Right cardiac atrium (tissue), 5 donors: ENCODE data around the gene MAD2L2. TPM values are rescaled to one million over a fixed set of nuclear protein-coding genes. Genes with fewer than 3 reads are reported as not detected.

Experiments
- ATAC-seq, 2 donors: fragments of 200-7000 bp; cut with Tn5 transposase; one replicate each; pipeline versions ENCODE4 v1.8.0 to v1.9.1; 2020; ENCODE audit warnings: moderate library complexity in 2 of 2, mild to moderate bottlenecking in 1 of 2
- DNase-seq, 3 donors: peaks; one replicate each; pipeline ENCODE4 v3.0.0-alpha.2; 2020
- H3K27ac ChIP-seq: one replicate; pipeline ENCODE4 v1.5.1; 2013; ENCODE audit warnings: mild to moderate bottlenecking, low read length, control low read depth, moderate library complexity
- H3K27me3 ChIP-seq: one replicate; pipeline ENCODE4 v1.6.1; 2013; ENCODE audit not compliant: control insufficient read depth, insufficient read depth
- H3K4me1 ChIP-seq: one replicate; pipeline ENCODE4 v1.6.1; 2013; ENCODE audit warnings: low read length; ENCODE audit not compliant: control insufficient read depth, insufficient read depth
- H3K4me3 ChIP-seq: one replicate; pipeline ENCODE4 v1.5.1; 2013; ENCODE audit warnings: low read length, control low read depth
- H3K9me3 ChIP-seq: one replicate; pipeline ENCODE4 v1.6.1; 2013; ENCODE audit warnings: low read length; ENCODE audit not compliant: control insufficient read depth
- WGBS: extraction: QIAGEN DNeasy Blood & Tissue Kit; methylation state at CpG from one replicate; pipeline ENCODE4 v1.1.7; 2013; 5-methylcytosine and 5-hydroxymethylcytosine counted together
- intact Hi-C, 4 donors: fragments of 100-400 bp; cut with DNase I; formaldehyde crosslinking; loops; one replicate each; pipeline versions ENCODE4 v1.11.0 to v1.14.0; 2022 to 2023
- polyA plus RNA-seq: library from polyadenylated mRNA; stranded (reverse); fragments of 200-250 nt; gene quantifications from one replicate; pipeline ENCODE4 v1.2.3, GENCODE V29; 2013
- total RNA-seq, 4 donors: library from RNA; stranded (reverse); fragmentation: NEBNext Ultra II Directional; extraction: Animal tissue kit (Norgen Biotek cat#: 25700); gene quantifications; one replicate each; pipeline ENCODE4 v1.2.1, GENCODE V29; 2021
- donor health status: healthy with polysubstance abuse.
- donor health status: DM: no; HTN: yes; CAD: no.
- donor health status: DM: no; HTN: no; CAD: no.
- donor health status: DM: no; HTN: yes; CAD: no; lungs with severe emphysema.
- donor health status: DM: yes; HTN: yes; CAD: no.

The MAD2L2 gene
- total and polyA plus RNA-seq, 5 donors, result 15.5 to 22.8 (median 17.6) TPM

DNA sequence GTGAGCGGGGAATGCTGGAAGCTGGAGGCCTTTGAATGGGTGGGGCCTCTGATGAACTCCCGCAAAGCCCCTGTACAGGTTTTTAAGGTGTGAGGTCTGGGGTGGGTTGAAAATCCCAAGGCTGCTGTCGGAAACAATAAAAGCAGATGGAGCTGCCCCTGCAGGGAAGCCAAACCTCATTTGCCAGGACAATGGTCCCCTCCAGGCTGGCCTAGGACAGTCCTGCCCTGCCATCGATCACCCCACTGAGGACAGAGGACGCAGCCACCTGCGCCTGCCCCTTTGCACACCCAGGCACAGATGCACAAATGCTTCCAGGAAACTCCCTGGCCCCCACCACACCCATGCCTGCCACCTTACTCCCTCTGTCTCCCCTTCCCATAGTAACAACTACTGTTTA lies 14.9 kb upstream of the MAD2L2 start:
- no peak for ATAC-seq
- Histone ChIP-seq H3K4me3 (no peak overlapping the region), H3K4me1 (no peaks in the 10 kb centered on the region), H3K27me3 (no peaks in the 10 kb centered on the region), H3K9me3 (no peaks in the 10 kb centered on the region), H3K27ac (no peak overlapping the region)
- intact Hi-C loops, result no loop called here
- WGBS, result 87% methylated on average over 6 of the region's 6 CpGs
- DNase-seq, result no peak

GRCh38 chr1:11693917-11694316 lies 13.0 kb upstream of the MAD2L2 start:
- 46% methylated on average over 5 of the region's 5 CpGs for WGBS
- Histone ChIP-seq H3K4me1 (no peaks in the 10 kb centered on the region), H3K4me3 (no peak overlapping the region), H3K9me3 (no peaks in the 10 kb centered on the region), H3K27me3 (no peaks in the 10 kb centered on the region), H3K27ac (no peak overlapping the region)
- no peak for ATAC-seq
- DNase-seq, result no peak
- intact Hi-C loops, result no loop called here

DNA sequence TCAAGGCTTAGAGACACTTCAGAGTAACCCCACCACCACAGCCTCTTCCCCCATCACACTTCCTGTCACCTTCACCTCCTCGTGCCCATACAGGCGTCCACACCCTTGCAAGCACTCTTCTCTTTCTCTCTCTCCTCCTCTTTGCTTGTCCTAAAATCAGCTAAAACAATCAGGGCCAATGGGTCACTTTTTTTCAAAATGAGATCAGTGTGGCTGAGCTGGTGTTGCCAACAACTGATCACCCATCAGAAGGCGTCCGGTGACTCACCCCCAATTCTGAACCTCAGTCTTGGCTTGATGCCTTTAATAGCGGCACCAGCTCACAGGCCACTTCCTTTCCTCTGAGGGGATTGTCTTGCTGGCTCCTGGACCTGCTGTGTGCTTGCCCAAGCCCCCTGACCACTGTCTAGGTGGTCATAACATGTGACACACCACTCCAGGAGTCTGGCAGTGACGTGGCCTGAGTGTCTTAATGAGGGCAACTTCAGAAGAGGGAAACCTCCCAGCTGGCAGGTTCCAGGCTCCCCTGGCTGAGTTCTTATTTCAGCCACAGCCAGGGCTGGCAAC lies 12.2 kb upstream of the MAD2L2 start:
- intact Hi-C loops, result no loop called here
- Histone ChIP-seq H3K4me3 (no peak overlapping the region), H3K9me3 (no peaks in the 10 kb centered on the region), H3K4me1 (no peaks in the 10 kb centered on the region), H3K27ac (no peak overlapping the region), H3K27me3 (no peaks in the 10 kb centered on the region)
- DNase-seq (no peak), ATAC-seq (peak in 1 of 2 donors; percentile 54)
- 19% methylated on average over 6 of the region's 6 CpGs for WGBS

- intact Hi-C loops, result no loop called here
- H3K27ac ChIP-seq, result no peak overlapping the region
Measured at GRCh38 chr1:11691928-11692711, 11.2 kb upstream of the MAD2L2 start.

GRCh38 chr1:11691302-11691914 lies 10.5 kb upstream of the MAD2L2 start, which contains the start of gene DRAXIN:
TSS of gene DRAXIN (plus strand) at chr1:11691710. CDS start at chr1:11706259, 14,549 bp downstream.
- ATAC-seq (no peak), DNase-seq (peak in 1 of 3 donors; percentile 41)
- Histone ChIP-seq H3K4me3 (peak within 1 kb of the TSS; percentile 30), H3K4me1 (no peaks in the 10 kb centered on the region), H3K27ac (no peak within 1 kb of the TSS), H3K9me3 (no peaks in the 10 kb centered on the region), H3K27me3 (no peaks in the 10 kb centered on the region)
- under 1% methylated on average over 76 of the region's 78 CpGs for whole genome bisulfite sequencing
- intact Hi-C loops, result no loop called here

More at GRCh38 chr1:11691928-11692711, 11.2 kb upstream of the MAD2L2 start:
- ATAC-seq (no peak), DNase-seq (no peak)
- no peaks in the 10 kb centered on the region for H3K4me1 ChIP-seq
- 3% methylated on average over 64 of the region's 64 CpGs for WGBS
- no peaks in the 10 kb centered on the region for H3K9me3 ChIP-seq
- no peak overlapping the region for H3K4me3 ChIP-seq
- no peaks in the 10 kb centered on the region for H3K27me3 ChIP-seq

DNA sequence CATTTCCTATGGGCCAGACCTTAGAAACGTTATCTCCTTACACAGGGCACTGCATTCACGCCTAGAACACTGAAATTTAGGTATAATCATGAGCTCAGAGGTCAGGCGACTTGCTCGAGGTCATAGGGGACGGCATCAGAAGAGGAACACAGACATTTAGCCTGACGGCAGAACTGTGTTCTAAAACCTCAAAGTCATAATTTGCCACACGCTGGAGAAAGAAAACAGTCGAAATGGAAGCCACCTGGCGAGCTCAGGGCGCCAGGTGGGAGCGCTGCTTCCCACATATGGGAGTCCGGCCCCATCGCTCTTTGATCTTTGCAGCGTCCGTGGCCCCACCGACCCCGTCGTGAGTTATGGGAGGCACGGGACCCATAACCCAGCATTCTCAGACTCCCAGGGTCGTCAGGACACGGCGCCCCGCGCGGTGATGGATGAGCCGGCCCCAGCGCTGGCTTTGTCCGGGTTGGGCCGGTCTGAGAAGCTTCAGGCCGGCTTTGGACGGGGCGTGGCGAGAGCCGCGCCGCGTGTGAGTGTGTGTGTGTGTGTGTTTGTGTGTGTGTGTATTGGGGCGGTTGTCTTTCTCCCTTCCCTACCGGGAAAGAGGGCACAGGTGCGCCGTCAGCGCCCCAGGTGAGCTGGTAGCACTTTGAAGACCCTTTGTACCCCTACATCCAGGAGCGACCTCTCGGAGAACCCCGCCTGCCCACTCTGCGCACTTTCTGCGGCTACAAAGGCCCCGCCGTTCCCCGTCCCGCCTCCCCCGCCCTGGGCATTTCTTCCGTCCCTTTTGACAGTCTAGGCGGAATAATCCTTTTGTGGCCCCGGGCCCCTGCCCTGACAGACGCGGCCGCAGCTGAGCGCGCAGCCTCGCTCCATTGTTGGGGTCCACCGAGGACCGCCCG lies 9.7 kb upstream of the MAD2L2 start:
- Histone ChIP-seq H3K4me1 (no peaks in the 10 kb centered on the region), H3K27ac (no peak overlapping the region), H3K9me3 (no peaks in the 10 kb centered on the region), H3K27me3 (no peaks in the 10 kb centered on the region), H3K4me3 (peak overlapping the region; percentile 30)
- intact Hi-C loops, result no loop called here
- ATAC-seq (no peak), DNase-seq (peak in 1 of 3 donors; percentile 26)
- 5% methylated on average over 64 of the region's 64 CpGs for WGBS

DNA sequence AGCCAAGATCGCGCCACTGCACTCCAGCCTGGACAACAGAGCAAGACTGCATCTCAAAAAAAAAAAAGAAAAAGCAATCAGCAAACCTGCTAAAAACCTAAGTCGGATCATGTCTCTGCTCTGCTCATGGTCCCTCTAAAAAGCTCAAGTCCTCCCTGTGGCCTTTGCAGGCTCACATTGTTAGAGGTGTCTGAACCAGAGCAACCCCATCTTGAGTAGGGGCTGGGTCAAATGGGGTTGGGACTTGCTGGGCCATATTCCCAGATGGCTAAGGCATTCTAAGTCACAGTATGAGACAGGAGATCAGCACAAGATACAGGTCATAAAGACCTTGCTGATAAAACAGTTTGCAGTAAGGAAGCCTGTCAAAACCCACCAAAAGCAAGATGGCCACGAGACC lies 7.6 kb upstream of the MAD2L2 start:
- DNase-seq (peak in 1 of 3 donors; percentile 5), ATAC-seq (no peak)
- H3K9me3 ChIP-seq, result no peaks in the 10 kb centered on the region
- H3K4me3 ChIP-seq, result no peak overlapping the region
- H3K27ac ChIP-seq, result no peak overlapping the region
- intact Hi-C loops, result no loop called here
- no peaks in the 10 kb centered on the region for H3K4me1 ChIP-seq
- WGBS, result 94% methylated on average over 4 of the region's 4 CpGs
- no peaks in the 10 kb centered on the region for H3K27me3 ChIP-seq

GRCh38 chr1:11685210-11685752 lies 4.3 kb upstream of the MAD2L2 start:
- WGBS, result 92% methylated on average over 7 of the region's 7 CpGs
- intact Hi-C loops, result no loop called here
- no peak overlapping the region for H3K4me3 ChIP-seq
- no peaks in the 10 kb centered on the region for H3K9me3 ChIP-seq
- H3K27me3 ChIP-seq, result no peaks in the 10 kb centered on the region
- no peak for DNase-seq
- peaks cover 1% of the 10 kb centered on the region for H3K4me1 ChIP-seq
- no peak for ATAC-seq
- H3K27ac ChIP-seq, result no peak overlapping the region

- intact Hi-C loops, result no loop called here
- H3K4me3 ChIP-seq, result no peak overlapping the region
- H3K4me1 ChIP-seq, result peaks cover 3% of the 10 kb centered on the region
- ATAC-seq (no peak), DNase-seq (no peak)
- no peak overlapping the region for H3K27ac ChIP-seq
- 55% methylated on average over 7 of the region's 7 CpGs for WGBS
- no peaks in the 10 kb centered on the region for H3K27me3 ChIP-seq
- H3K9me3 ChIP-seq, result no peaks in the 10 kb centered on the region
Measured at GRCh38 chr1:11684070-11684469, 3.1 kb upstream of the MAD2L2 start.

DNA sequence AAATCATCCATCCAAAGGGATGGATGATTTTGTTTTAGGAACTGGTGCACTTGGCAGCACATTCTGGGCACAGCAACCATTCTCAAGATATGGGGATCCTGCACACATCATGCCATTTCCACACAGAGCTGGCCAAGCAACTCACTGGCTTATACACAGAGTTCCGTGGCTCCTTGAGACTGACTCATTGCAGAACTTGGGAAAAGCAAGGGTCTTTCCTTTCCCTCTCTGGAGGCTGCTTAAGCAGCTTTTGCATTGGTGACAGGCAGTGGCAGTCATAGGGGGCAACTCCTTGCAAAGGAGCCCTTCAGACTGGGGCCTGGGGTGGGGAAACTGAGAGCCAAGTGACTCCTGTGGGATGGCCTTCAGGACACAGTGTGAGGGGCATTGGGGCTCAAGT lies 1.9 kb upstream of the MAD2L2 start:
- H3K9me3 ChIP-seq, result no peaks in the 10 kb centered on the region
- ATAC-seq, result no peak
- H3K27ac ChIP-seq, result no peak overlapping the region
- intact Hi-C loops, result no loop called here
- no peaks in the 10 kb centered on the region for H3K27me3 ChIP-seq
- 39% methylated on average over 1 of the region's 1 CpG for WGBS
- peak in 1 of 3 donors; percentile 25 for DNase-seq
- H3K4me1 ChIP-seq, result peaks cover 3% of the 10 kb centered on the region
- no peak overlapping the region for H3K4me3 ChIP-seq
